Suppressor macrophage (primary cell): Measurements from ENCODE around the gene LIPC.

Source experiments
- DNase-seq, 4 experiments: peaks; one replicate each; pipeline ENCODE4 v3.0.0-alpha.2; 2020 to 2022

LIPC gene

GRCh38 chr15:58475573-58476524, 44.1 kb downstream of the LIPC start:
- peak in 2 of 4 experiments; percentile 26 to 37 for DNase-seq

GRCh38 chr15:58476525-58477162, 44.9 kb downstream of the LIPC start:
- no peak for DNase-seq

GRCh38 chr15:58477170-58477569, 45.4 kb downstream of the LIPC start:
- peak in 3 of 4 experiments; percentile 34 to 52 (median 40) for DNase-seq

- DNase-seq = no peak
Observed at GRCh38 chr15:58478035-58478434, 46.2 kb downstream of the LIPC start.

GRCh38 chr15:58478579-58478978, 46.8 kb downstream of the LIPC start:
- no peak for DNase-seq

- DNase-seq = no peak
Observed at GRCh38 chr15:58479941-58480340, 48.1 kb downstream of the LIPC start.

- no peak for DNase-seq
Observed at GRCh38 chr15:58483376-58483775, 51.6 kb downstream of the LIPC start.

GRCh38 chr15:58484791-58485600, 53.2 kb downstream of the LIPC start:
- peak; percentile 51 to 77 (median 73) for DNase-seq

GRCh38 chr15:58486062-58486461, 54.3 kb downstream of the LIPC start:
- DNase-seq = no peak

- DNase-seq = no peak
Observed at GRCh38 chr15:58486564-58486963, 54.8 kb downstream of the LIPC start.

- no peak for DNase-seq
Observed at GRCh38 chr15:58487041-58487723, 55.4 kb downstream of the LIPC start.

- no peak for DNase-seq
Observed at GRCh38 chr15:58487724-58488120, 55.9 kb downstream of the LIPC start.

GRCh38 chr15:58489289-58490085, 57.7 kb downstream of the LIPC start:
- DNase-seq = peak; percentile 62 to 87 (median 75)

- peak in 1 of 4 experiments; percentile 23 for DNase-seq
Observed at GRCh38 chr15:58490086-58490887, 58.5 kb downstream of the LIPC start.

GRCh38 chr15:58490888-58491473, 59.2 kb downstream of the LIPC start:
- DNase-seq = no peak

GRCh38 chr15:58491499-58492202, 59.9 kb downstream of the LIPC start:
- no peak for DNase-seq

- peak in 2 of 4 experiments; percentile 25 to 32 for DNase-seq
Observed at GRCh38 chr15:58492661-58493397, 61.0 kb downstream of the LIPC start.

GRCh38 chr15:58494567-58494966, 62.8 kb downstream of the LIPC start:
- no peak for DNase-seq
